DMS79 (cell line): ENCODE results near the gene GID8.

Source experiments
- DNase-seq: peaks from one replicate; lab custom pipeline; 2025; lab: John Stamatoyannopoulos, UW

The GID8 gene

DNA sequence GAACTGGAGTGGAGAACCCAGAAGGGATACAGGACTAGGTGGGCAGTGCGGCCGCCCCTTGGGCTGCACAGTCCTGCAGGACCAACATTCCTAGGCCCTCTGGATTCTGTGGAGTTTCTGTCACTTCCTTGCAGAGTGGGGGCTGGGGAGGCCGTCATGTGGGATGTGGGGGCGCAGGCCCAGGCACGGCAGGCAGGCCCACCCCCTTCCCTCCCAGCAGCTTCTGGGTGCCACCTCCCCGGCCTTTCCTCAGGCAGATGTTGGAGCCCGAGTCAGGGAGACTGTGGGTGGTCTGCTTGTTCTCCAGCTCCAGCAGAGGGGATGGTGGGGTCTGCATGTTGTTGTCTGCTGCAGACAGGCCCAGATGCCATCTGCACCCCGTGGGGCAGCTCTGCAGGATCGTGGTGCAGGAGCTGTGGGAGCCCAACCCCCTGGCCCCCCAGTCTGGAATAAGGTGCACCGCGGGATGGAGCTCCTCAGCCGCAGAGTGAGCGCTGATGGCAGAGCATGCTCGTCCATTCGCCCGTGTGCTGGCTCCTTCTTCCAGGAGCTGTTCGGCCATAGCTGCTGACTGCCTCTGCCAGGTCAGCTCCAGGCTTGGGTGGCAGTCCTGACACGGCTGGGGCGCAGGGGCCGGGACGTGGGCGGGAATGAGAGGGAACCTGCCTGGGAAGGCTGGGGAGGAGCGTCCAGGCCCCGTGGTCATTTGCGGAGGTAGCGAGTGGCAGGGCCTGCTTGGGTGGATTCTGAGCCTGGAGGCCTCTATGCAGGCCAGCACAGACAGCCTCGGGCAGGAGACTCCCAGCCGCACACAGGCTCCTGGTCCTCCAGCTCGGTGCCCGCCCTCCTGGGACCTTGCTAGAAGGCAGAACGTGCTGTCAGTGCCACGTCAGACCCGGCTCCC, 32.6 kb downstream of the GID8 start:
- no peak for DNase-seq

DNA sequence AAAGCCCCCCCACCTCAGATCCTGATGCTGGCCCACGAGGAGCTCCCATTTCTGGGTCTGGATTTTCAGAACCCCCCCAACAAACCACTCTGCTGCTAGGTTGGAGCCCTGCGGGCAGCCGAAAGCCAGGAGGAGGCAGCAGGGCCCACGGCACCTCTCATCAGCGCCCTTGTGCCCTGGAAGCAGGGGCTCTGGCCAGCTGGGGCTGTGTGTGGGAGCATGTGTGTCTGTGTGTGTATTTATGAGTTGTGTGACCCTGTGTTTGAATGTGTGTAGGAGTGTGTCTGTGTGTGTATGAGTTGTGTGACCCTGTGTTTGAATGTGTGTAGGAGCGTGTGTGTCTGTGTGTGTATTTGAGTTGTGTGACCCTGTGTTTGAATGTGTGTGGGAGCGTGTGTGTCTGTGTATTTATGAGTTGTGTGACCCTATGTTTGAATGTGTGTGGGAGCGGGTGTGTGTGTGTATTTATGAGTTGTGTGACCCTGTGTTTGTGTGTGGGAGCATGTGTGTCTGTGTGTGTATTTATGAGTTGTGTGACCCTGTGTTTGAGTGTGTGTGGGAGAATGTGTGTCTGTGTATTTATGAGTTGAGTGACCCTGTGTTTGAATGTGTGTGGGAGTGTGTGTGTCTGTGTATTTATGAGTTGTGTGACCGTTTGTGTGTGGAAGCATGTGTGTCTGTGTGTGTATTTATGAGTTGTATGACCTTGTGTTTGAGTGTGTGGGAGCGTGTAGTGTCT, 33.4 kb downstream of the GID8 start:
- no peak for DNase-seq

DNA sequence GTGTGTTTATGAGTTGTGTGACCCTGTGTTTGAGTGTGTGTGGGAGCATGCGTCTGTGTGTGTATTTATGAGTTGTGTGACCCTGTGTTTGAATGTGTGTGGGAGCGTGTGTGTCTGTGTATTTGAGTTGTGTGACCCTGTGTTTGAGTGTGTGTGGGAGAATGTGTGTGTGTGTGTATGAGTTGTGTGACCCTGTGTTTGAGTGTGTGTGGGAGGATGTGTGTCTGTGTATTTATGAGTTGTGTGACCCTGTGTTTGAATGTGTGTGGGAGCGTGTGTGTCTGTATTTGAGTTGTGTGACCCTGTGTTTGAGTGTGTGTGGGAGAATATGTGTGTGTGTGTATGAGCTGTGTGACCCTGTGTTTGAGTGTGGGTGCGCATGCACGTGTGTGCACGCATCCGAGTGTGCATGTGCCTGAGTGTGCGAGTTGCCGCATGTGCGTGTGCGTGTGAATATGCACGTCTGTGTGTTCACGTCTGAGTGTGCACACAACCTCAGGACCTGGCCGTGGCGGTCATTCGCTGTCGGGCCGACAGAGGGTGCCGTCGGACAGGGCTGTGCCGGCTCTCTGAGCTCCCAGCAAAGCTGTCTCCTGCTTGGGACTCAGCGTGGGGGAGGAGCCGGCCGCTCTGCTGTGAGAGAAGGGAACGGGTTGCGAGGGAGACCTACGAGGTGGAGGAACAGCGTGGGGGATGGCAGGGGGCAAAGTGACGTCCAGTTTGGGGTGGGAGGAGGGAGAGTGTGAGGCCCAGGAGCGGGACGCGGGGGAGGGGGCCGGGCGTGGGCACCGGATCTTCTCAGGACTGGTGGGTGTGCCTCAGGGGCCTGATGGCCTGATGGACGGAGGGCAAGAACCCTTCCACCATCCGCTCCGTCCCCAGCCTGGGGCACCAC, 34.2 kb downstream of the GID8 start:
- DNase-seq, result peak; percentile 74

- no peak for DNase-seq
These were observed 35.1 kb downstream of the GID8 start for GRCh38 chr20:62972845-62973745.

DNA sequence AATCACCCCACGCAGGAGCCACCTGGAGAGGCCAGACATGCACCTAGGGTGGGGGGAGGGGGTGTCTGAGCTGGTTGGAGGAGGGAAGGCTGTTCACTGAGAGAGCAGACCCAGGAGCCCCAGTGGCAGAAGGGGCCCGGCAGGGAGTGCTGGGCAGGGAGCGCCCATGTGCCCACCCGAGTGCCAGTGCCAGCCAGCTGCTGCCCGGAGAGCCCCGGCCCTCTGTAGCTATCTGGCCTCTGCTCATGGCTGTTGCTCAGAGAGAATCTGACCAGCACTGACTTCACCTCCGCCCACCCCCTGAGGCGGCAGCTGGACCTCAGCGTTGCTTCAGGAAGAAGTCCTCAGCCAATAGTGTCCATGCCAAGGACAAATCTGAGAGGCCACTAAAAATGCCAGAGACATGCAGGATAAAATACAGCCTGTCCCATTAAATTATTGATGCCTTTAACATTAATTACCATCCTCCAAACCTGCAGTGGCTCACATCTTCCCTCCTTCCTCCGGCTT, 37.4 kb downstream of the GID8 start:
- no peak for DNase-seq

GRCh38 chr20:62975812-62976508, 38.0 kb downstream of the GID8 start:
- DNase-seq, result no peak

DNA sequence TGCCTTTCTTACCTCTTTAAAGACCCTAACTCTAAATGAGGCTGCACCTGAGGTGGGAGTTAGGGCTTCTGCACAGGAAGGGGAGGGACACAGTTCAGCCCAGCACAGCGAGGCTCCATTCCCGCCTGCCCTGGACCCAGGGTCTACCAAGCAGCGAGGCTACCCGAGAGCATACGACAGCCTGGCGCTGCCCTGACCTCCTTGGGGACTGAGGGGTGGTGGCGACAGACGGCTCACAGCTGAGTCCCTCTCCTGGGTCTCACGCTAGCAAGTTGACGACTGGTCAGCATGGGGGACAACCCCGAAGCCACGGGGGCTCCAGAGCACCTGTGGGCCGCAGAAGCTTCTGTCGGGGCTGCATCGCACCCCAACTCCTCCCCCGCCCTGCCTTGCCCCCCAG, 38.9 kb downstream of the GID8 start:
- DNase-seq, result no peak

DNA sequence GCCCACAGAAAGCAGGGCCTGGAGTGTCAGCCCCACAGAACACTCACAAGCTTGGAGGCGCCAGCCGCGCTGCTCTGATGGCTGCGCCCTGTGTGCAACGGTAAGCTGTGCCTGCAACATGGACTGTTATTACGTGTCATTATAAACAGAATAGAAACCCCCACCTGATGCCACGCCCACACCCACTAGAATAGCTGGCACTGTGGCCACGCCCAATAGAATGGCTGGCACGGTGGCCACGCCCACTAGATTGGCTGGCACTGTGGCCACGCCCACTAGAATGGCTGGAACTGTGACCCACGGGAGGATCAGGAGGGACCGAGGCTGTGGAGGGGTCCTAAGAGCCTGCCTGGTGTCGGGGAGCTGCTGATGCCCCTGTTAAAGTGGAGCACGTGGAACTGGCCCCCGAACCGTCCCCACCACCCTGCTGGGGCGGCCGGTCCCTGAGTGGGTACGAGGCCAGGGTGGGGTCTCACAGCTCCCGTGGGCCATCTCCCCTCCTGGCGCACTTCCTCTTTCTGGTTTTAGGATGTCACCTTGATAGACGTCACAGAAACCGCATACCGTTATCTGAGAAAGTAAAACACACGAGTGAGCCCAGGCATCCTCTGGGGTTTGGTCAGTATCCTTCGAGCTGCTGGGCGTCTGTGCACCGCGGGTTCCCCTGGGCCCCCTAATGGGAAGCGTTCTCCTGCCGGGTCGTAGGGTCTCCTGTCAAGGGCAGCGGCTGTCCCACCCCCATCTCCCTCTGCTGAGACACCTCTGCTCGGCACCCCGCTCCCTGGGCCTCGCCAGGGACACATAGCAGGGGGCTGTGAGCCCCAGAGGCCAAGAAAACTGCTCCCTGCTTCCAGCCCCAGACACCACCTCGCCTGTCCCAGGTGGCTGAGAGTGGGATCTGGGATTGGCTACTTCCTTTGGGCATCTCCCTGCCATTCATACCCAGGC, 39.9 kb downstream of the GID8 start:
- DNase-seq, result no peak

- DNase-seq, result no peak
These were observed 40.6 kb downstream of the GID8 start for GRCh38 chr20:62978561-62978943.

DNA sequence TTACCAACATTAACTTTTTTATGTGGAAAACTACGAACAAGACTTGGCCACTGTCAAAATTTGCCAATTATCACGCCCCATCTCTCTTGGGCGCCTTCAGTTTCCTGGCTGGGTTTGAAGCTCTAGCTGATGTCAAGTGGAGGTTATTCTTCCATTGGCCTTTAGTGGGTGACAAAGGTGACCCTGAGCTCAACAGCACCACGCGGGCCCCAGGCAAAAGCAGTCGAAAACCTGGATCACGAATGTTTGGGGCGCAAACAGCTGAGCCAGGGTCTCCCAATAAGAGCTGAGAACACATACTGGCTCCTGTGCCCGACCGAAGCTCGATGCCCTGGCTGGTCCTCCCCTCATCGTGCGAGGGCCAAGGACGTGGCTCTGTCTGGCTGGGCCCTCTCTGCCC, 41.4 kb downstream of the GID8 start:
- no peak for DNase-seq

- no peak for DNase-seq
These were observed 42.0 kb downstream of the GID8 start for GRCh38 chr20:62979876-62980373.

GRCh38 chr20:62980380-62980960, 42.5 kb downstream of the GID8 start:
- DNase-seq, result peak; percentile 33

GRCh38 chr20:62980970-62981369, 43.0 kb downstream of the GID8 start:
- DNase-seq, result peak; percentile 74

DNA sequence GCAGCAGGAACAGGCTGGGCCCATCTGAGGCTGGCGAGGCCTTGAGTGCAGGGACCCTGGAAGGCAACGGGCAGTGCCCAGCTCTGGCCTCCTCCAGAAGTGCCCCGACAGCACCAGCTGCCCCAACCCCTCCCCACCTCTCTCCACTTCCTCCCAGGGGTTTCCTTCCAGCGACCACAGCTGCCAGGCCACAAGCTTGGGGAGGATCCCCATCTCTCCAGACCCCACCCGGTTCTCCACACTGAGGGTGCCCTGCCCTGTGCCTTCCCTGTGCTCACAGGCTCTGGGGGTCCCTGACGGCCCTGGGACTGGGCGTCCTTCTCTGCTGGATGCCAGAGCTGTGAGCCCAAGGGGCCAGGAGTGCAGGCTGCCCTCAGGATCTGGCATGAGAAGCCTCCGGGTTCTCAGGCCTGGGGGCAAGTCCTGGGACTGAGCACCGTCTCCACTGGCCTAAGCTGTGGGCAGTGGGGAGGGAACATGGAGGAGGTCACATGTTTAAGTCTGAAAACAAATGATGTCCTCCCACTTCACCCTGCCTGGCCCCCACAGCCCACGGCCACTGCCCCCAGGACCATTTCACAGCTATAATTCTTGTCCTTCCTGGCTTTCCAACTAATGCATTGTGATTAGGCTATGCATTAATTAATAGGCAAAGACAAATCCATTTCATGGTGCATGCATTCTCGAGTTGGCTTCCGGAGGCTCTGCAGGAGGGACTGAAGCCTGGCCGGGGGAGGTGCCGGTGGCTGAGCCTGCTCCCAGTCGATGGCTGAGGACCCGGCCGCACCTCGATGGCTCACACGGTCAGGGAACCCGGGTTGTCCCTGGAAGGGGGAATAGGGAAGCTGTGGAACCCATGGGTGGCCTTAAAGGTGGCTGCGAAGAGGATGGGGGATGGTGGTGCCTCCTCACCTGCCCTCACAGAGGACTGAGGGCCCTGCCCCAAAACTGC, 44.5 kb downstream of the GID8 start:
- no peak for DNase-seq

DNA sequence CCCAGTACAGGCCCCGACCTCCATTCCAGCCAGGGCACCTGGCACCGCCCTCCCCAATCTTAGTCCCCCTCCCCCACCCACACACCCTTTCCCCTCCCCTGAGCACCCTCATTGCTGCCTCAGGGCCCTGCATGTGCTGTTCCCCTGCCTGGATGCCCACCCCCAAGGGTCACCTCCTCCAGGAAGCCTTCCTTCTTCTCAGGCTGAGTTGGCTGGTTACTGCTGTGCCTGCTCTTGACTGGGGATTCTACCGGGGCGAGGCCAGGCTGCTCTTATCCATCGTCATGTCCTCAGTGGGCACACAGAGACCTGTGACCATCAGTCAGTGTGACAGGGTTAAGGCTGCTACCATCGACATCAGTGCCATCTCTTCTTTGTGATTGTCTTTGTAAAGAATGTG, 45.3 kb downstream of the GID8 start:
- no peak for DNase-seq

DNA sequence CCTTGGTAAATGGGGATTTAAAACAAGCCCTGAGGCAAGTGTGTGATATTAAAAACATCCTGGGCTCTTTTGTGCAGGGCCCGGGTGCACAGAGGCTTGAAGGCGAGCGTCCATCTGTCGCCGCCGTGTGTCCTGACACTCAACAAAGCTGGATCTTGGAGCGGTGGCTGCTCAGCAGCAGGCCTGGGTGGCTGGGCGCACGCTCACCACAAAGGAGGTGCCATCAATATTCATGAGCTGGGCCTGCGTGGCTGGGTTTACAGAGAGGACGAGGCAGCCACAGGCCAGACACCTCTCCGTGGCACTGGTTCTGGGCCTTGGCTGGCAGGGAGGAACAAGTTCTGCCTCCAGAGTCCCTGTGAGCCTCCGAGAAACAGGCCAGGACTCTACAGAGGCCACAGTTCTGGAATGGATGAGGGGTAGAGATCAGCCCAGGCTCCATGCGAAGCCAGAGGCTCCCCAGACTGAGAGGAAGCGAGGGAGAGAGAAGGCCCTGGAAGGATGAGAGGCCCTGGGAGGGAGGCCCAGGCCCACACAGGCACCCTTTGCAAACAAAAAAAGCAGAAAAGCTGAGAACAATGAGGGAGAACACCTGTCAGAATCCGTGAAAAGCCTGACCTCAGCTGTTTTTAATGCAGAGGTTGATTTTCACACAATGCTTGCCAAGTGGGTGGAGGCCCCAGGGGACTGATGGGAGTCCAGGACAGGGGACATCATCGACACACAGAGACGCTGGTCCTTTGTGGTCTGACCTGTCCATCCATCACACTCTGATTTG, 46.9 kb downstream of the GID8 start:
- DNase-seq, result peak; percentile 21

DNA sequence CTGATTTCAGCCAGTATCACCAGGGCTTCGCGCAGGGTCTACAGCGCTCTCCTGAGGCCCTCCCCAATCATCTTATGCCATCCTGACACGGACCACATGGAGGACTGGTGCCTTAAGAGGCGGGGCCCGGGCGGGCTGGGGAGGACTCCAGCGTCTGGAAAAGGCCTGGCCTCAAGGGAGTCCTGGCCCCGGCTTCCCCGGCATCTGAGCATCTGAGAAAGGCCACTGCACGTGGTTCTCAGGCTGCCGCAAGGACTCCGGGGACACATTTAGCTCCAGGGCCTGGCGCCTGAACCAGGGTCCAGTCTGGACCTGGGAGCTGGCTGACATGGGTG, 47.5 kb downstream of the GID8 start:
- DNase-seq, result no peak
